Measurements from ENCODE around the gene EDN1.

DNA sequence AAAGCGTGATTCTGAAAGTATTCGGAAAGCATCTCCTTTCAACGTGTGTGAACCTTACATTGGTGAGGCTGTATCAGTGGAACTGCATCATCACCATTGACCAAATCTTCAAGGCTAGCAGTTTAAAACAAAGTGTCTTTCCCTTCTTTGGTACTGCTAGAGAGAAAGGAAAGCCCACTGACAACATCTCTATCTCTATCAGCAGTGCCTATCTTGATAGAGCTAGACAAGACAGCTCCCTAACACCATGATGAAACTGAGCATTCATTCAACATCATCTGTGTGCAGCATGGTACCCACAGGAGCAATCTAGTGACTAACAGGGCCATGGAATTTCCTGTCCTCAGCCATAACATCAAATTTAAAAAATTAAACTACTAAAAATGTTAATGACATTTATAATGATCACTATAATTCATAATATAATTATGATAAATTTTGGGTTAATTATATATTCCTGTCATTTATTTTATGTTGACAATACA lies 31.5 kb upstream of the EDN1 start:
- TF ChIP-seq, protein P1, sequence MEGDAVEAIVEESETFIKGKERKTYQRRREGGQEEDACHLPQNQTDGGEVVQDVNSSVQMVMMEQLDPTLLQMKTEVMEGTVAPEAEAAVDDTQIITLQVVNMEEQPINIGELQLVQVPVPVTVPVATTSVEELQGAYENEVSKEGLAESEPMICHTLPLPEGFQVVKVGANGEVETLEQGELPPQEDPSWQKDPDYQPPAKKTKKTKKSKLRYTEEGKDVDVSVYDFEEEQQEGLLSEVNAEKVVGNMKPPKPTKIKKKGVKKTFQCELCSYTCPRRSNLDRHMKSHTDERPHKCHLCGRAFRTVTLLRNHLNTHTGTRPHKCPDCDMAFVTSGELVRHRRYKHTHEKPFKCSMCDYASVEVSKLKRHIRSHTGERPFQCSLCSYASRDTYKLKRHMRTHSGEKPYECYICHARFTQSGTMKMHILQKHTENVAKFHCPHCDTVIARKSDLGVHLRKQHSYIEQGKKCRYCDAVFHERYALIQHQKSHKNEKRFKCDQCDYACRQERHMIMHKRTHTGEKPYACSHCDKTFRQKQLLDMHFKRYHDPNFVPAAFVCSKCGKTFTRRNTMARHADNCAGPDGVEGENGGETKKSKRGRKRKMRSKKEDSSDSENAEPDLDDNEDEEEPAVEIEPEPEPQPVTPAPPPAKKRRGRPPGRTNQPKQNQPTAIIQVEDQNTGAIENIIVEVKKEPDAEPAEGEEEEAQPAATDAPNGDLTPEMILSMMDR (IDR thresholded peaks at IDR 0.05) = no peak
- no peak for TF ChIP-seq POLR2A (IDR thresholded peaks at IDR 0.05)

All from adrenal gland (tissue), 5 donors.